ENCODE measurements around the gene CKAP2L. TPM values are rescaled to one million over a fixed set of nuclear protein-coding genes. Genes with fewer than 3 reads are reported as not detected.
A peak's percentile ranks its signal among the peaks of the same experiment; 100 is the strongest.

Gene CKAP2L
- total and polyA plus RNA-seq, 2 donors (not counting 3 experiments of a cell fraction or from before 2014, with no cell fraction given): 3.4 to 30.7 TPM

GRCh38 chr2:112798979-112799975, 34.9 kb upstream of the CKAP2L start:
- Histone ChIP-seq H3K4me1 (ENCODE audit: control insufficient read depth, extremely low read depth, insufficient read depth, low read length) (peaks cover 3% of the 10 kb centered on the region), H3K4me3 (replicated peaks in 1 of 3; ENCODE audit: insufficient read depth in 1 of 3, low read depth in 1 of 3, low read length in 3 of 3) (no peak overlapping the region), H3K4me2 (ENCODE audit: insufficient read depth, low read length) (no peak overlapping the region), H3K27ac (ENCODE audit: insufficient read depth, low read depth, low read length) (no peak overlapping the region), H3K9me3 (replicated peaks; ENCODE audit: control insufficient read depth, insufficient read depth, low read length) (no peaks in the 10 kb centered on the region), H3K9me1 (replicated peaks; ENCODE audit: control insufficient read depth, extremely low read depth, insufficient read depth, low read length) (no peaks in the 10 kb centered on the region), H3K27me3 (ENCODE audit: control insufficient read depth in 2 of 2, insufficient read depth in 2 of 2, low read length in 2 of 2) (no peaks in the 10 kb centered on the region), H2AFZ (ENCODE audit: low read depth, low read length) (no peak overlapping the region), H3K36me3 (ENCODE audit: control insufficient read depth in 2 of 2, extremely low read depth in 1 of 2, insufficient read depth in 2 of 2, low read length in 2 of 2) (no peaks in the 10 kb centered on the region), H3K79me2 (ENCODE audit: control insufficient read depth, insufficient read depth, low read length) (no peaks in the 10 kb centered on the region), H3K9ac (replicated peaks; ENCODE audit: extremely low read depth, insufficient read depth, low read length) (no peak overlapping the region), H4K20me1 (replicated peaks; ENCODE audit: control insufficient read depth, extremely low read depth, insufficient read depth, low read length) (no peaks in the 10 kb centered on the region)
- DNase-seq (ENCODE audit: low read depth, low spot score) (no peak), FAIRE-seq (peak; percentile 28)
- dilution Hi-C loops (cut with MboI; ENCODE audit: extremely low pct_ligation_motif_present, low sequenced_read_pairs): no loop called here
- BruUV-seq (replicated peaks): no TSS peak
- intact Hi-C loops (cut with micrococcal nuclease): no loop called here
- TF ChIP-seq POLR2A (IDR thresholded peaks at IDR 0.05; ENCODE audit: low read depth, low read length) (no peak), EZH2 (IDR thresholded peaks at IDR 0.05; ENCODE audit: borderline replicate concordance, low read depth, low read length, severe bottlenecking) (no peak), JUN (IDR thresholded peaks at IDR 0.05; ENCODE audit: borderline replicate concordance, insufficient read depth, insufficient read length, low read depth) (no peak), MYC (IDR thresholded peaks at IDR 0.05; ENCODE audit: low read depth, low read length) (no peak), POLR2AphosphoS5 (IDR thresholded peaks at IDR 0.05; ENCODE audit: insufficient read depth, low read depth, low read length) (no peak), FOS (IDR thresholded peaks at IDR 0.05; ENCODE audit: borderline replicate concordance, insufficient read depth, low read length) (no peak), GATA2 (IDR thresholded peaks at IDR 0.05; ENCODE audit: insufficient read depth, insufficient read length, low read depth, low read length) (no peak)
- TF ChIP-seq, protein P1, sequence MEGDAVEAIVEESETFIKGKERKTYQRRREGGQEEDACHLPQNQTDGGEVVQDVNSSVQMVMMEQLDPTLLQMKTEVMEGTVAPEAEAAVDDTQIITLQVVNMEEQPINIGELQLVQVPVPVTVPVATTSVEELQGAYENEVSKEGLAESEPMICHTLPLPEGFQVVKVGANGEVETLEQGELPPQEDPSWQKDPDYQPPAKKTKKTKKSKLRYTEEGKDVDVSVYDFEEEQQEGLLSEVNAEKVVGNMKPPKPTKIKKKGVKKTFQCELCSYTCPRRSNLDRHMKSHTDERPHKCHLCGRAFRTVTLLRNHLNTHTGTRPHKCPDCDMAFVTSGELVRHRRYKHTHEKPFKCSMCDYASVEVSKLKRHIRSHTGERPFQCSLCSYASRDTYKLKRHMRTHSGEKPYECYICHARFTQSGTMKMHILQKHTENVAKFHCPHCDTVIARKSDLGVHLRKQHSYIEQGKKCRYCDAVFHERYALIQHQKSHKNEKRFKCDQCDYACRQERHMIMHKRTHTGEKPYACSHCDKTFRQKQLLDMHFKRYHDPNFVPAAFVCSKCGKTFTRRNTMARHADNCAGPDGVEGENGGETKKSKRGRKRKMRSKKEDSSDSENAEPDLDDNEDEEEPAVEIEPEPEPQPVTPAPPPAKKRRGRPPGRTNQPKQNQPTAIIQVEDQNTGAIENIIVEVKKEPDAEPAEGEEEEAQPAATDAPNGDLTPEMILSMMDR (IDR thresholded peaks at IDR 0.05; ENCODE audit: extremely low read depth in 1 of 2, insufficient read depth in 1 of 2, low read depth in 1 of 2, low read length in 2 of 2): no peak
- TF ChIP-seq, protein P2, sequence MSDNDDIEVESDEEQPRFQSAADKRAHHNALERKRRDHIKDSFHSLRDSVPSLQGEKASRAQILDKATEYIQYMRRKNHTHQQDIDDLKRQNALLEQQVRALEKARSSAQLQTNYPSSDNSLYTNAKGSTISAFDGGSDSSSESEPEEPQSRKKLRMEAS (IDR thresholded peaks at IDR 0.05; ENCODE audit: insufficient read depth, insufficient read length): no peak
- CTCF ChIA-PET: no interaction called here
- POLR2A ChIA-PET: no interaction called here

Data from endothelial cell of umbilical vein (primary cell).